ENCODE results near the gene SIT1.

SIT1 gene, protein sequence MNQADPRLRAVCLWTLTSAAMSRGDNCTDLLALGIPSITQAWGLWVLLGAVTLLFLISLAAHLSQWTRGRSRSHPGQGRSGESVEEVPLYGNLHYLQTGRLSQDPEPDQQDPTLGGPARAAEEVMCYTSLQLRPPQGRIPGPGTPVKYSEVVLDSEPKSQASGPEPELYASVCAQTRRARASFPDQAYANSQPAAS

GRCh38 chr9:35650341-35651158, at the start of gene SIT1:
SIT1 (minus strand) TSS chr9:35650931; CDS start chr9:35650853, 78 bp downstream.
- DNase-seq (ENCODE audit: low read depth): no peak

GRCh38 chr9:35700031-35700430, 49.3 kb upstream of the SIT1 start:
- DNase-seq (ENCODE audit: low read depth): no peak

DNA sequence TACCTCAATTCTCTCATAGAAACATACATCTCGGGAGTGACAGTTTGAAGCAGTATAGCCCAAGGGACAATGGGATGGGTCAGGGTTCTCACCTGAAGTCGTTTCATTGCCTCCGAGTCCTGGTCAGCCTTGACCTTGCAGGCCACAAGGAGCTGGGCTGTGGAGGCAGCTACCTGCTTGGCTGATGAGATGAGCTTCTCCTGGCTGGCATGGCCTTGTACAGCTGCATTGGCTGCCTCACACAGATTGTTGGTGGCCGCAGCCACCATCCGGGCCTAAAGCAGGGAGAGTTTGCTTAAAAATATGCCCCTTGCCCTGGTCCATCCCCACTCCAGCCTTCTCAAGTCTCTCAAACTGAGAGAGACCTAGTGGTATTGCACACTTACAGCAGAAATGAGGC, 47.5 kb upstream of the SIT1 start:
- DNase-seq (ENCODE audit: low read depth): no peak

DNA sequence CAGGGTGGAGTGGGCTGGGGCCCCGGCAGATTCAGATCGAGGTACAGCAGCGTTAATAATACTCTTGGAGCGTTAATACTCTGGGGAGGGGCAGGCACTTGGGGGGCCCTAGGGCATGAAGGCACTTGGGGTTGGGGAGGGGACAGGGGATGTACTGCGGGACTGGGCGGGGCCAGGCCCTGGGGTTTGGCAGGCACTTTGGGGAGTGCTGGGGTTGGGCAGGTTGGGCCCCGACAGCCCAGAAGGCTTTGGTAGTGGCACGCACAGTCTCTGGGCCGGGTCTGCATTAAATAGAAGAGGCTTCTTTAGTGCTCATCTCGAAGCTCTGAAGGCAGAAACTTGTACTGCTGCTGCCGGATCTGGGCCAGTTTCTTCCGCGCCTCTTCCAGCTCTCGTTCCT, 46.8 kb upstream of the SIT1 start:
- no peak for DNase-seq (ENCODE audit: low read depth)

DNA sequence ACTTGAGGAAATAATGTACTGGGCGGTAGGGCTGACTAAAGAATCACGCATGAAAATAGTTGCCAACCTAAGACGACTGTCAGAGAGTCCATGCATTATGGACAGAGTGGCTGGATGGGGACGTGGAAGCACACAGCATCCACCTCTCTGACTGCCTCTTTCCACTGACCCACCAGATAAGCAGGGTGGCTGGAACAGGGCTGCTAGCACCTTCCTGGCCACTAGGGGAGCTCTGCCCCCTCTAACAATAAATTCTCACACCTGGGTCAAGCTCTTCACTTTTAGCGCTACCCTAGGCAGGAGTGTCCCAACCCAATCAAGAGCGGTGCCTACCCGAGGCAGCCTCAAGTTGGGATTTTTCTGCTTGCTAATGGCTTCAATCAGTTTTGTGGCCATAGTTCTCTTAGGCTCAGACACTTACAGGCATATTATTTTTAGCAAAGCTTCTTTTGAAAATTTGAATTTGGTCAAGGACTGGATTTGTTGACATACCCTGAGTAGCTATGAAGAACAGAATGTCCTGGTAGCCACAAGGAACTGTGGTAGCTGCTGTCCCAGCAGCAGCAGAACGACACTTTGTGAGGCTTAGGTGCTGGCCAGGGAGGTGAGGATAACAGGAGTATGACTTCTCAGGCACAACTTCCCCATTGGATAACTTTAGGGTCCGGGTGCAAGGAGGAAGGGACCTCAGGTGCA, 45.9 kb upstream of the SIT1 start:
- DNase-seq (ENCODE audit: low read depth): no peak

DNA sequence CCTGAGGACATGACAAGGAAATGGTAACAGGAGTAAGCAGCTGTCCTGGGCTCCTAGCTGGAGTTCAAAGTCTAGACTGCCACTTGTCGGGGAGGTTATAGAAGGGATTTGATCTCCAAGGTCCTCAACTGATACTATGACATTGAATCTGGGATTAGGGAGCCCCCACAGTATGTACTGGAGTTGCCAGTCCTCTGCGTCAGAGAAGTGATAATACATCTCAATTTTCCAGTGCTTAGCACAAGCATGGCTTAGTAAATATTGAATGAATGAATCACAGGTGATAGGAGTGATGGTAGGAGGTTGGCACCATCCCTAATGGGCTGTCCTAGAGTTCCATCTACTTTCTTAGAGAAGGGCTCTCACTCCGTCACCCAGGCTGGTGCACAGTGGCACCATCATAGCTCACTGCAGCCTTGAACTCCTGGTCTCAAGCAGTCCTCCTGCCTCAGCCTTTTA, 45.2 kb upstream of the SIT1 start:
- no peak for DNase-seq (ENCODE audit: low read depth)

- no peak for DNase-seq (ENCODE audit: low read depth)
Observed at GRCh38 chr9:35691757-35692301, 41.1 kb upstream of the SIT1 start.

- DNase-seq (ENCODE audit: low read depth): no peak
Observed at GRCh38 chr9:35691334-35691650, 40.6 kb upstream of the SIT1 start.

- DNase-seq (ENCODE audit: low read depth): no peak
Observed at GRCh38 chr9:35690614-35691333, 40.0 kb upstream of the SIT1 start.

DNA sequence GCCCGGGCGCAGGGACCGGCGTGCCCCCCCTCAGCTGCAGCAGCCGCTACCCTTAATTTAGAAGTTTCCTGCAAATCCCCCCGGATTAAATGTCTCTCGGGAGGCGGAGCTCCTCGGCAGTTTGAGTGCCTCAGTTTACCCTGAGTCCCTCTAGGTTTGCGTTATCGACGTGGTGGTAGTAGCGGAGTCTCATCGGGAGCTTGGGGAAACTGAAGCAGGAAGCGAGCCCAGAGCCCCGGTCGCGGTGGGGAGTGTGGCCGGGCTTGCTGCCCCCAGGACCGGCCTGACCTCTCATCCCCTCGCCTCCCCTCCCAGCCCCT, 39.5 kb upstream of the SIT1 start:
- DNase-seq (ENCODE audit: low read depth): no peak

DNA sequence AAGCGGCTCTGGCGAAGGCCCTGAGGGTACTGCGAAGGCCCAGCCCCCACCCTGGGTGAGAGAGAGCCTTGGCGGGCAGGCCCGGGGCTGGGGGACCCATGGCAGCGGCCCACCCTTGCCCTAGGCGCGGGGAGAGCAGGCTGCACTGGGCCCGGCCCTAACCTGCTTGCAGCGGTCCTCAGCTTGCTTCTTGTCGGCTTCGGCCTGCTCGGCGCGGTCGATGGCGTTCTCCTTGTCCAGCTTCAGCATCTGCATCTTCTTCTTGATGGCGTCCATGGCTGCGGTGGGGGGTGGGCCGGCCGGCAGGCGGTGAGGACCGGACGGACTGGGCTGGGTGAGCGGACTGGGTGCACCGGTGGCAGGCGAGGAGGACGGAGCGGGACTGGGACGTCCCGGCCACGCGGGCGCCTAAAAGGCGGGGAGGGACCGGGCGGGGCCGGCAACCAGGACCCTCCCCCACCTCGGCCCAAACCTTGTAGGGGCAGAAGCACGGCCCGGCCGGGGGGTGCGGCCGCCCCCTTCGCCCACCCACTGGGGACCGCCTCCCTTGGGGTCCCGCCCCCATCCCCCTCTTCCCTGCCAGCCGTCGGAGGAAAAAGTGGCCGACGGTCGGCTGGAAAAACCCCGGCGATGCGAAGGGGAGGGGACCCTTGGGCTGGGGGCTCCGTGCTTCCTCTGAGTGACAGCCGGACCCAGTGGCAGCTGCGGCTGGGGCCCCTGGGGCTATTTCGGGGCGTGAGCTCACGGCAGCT, 39.0 kb upstream of the SIT1 start, which contains the start of gene TPM2:
TPM2 (minus strand) TSS at position 384 of the 752 bp plus-strand sequence; CDS start at position 276, 108 bp downstream.
- DNase-seq (ENCODE audit: low read depth): no peak

GRCh38 chr9:35688558-35689541, 38.1 kb upstream of the SIT1 start:
- no peak for DNase-seq (ENCODE audit: low read depth)

- no peak for DNase-seq (ENCODE audit: low read depth)
Observed at GRCh38 chr9:35687972-35688557, 37.3 kb upstream of the SIT1 start.

DNA sequence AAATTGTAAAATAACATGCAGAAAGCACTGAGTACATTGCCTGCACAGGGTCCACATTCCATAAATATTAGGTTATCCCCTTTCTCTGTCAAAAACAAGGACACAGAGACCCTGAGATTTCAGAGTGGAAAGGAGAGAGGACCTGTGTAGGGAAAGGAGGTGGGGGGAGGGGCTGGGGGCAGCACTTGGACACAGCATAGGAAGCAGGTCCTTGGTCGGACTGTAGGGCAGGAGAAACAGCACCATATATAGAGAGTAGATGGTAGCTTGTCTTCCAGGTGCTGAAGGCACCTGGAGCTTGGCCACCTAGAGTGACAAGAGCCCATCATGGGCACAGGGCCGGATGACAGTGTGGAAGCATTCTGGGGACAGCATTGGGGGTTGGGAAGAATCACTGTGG, 36.6 kb upstream of the SIT1 start:
- DNase-seq (ENCODE audit: low read depth): no peak

GRCh38 chr9:35686222-35687203, 35.8 kb upstream of the SIT1 start:
- no peak for DNase-seq (ENCODE audit: low read depth)

GRCh38 chr9:35685506-35685905, 34.8 kb upstream of the SIT1 start:
- DNase-seq (ENCODE audit: low read depth): no peak

- DNase-seq (ENCODE audit: low read depth): no peak
Observed at GRCh38 chr9:35684921-35685320, 34.2 kb upstream of the SIT1 start.

DNA sequence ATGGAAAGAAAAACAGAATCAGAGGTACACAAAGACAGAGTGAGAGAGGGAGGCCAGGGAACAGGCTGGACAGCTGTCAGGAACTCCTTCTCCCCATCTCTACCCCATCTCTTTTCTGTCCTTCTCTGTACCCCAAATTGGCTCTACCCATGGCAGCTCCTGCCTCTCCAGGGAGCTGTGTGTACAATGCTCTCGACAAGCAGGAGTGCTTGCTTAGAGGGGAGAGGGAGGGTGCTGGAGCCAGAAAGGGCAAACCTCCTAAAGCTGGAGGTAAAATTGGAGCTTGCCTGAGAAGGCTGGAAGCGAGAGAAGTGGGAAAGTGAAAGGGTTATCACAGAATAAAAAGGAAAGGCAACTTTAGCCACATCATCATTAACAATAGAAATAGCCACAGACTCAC, 32.6 kb upstream of the SIT1 start:
- no peak for DNase-seq (ENCODE audit: low read depth)

Measured in non-pigmented ciliary epithelial cell (primary cell).